T-helper 2 cell treated with Interferon-gamma antibody and Interleukin-4, amounts not matched to agents 100 ng/mL and 5 ng/mL, for 36 hours (primary cell): ENCODE measurements around the gene CHRNA4. TPM values are rescaled to one million over a fixed set of nuclear protein-coding genes. Genes with fewer than 3 reads are reported as not detected.

ENCODE experiments used
- intact Hi-C: fragments of 100-400 bp; cut with micrococcal nuclease; formaldehyde crosslinking; loops from one replicate; pipeline ENCODE4 v1.15.1; 2023
- total RNA-seq: library from RNA; stranded (reverse); gene quantifications from 2 replicates; pipeline ENCODE4 v1.2.3, GENCODE V29; 2022

The CHRNA4 gene
- total RNA-seq, 1 donor from 2014 or later = not detected

- intact Hi-C loops = no loop called here
Observed at GRCh38 chr20:63321148-63321831, 39.9 kb downstream of the CHRNA4 start.

- intact Hi-C loops = no loop called here
Observed at GRCh38 chr20:63320616-63321147, 40.5 kb downstream of the CHRNA4 start.

- intact Hi-C loops = no loop called here
Observed at GRCh38 chr20:63320041-63320511, 41.1 kb downstream of the CHRNA4 start.

DNA sequence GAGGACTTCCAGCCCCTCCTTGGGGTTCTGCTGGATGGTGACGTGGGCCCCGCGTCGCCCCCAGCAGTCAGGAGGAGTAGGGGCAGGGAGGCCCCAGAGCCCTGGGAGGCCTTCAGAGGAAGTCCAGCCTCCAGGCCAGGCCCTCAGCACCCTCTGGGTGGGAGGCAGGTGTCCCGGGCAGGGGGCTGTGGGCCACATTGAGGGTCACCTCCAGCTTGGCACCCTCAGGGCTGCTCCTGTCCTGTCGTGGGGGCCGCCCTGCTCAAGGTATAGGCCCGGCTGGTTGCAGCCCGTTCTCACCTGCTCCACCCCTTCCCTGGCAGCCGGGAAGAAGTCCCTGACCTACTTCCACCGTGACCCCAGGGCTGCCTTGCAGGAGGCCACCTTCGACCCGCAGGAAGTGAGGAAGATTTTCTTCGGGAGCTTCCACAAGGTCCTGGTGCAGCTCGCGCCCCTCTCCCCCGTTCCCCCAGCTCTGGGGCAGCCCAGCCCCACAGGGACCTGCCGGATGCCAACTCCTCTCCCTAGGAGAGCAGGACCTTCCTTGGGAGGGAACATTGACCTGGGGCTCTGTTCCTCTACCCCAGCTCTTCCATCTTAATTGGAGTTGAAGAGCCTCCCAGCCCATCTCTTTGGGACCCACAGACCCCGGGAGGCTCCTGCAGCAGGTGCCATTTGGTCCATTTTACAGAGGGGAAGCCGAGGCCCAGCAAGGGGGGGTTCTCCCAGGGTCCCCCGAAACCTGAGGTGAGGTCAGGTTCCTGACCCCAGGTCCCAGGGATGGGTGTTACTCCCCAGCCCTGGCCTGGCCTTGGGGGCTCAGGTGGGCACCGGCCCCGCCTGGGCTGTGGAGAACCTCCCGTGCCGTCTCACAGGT lies 41.7 kb downstream of the CHRNA4 start:
- intact Hi-C loops = no loop called here

DNA sequence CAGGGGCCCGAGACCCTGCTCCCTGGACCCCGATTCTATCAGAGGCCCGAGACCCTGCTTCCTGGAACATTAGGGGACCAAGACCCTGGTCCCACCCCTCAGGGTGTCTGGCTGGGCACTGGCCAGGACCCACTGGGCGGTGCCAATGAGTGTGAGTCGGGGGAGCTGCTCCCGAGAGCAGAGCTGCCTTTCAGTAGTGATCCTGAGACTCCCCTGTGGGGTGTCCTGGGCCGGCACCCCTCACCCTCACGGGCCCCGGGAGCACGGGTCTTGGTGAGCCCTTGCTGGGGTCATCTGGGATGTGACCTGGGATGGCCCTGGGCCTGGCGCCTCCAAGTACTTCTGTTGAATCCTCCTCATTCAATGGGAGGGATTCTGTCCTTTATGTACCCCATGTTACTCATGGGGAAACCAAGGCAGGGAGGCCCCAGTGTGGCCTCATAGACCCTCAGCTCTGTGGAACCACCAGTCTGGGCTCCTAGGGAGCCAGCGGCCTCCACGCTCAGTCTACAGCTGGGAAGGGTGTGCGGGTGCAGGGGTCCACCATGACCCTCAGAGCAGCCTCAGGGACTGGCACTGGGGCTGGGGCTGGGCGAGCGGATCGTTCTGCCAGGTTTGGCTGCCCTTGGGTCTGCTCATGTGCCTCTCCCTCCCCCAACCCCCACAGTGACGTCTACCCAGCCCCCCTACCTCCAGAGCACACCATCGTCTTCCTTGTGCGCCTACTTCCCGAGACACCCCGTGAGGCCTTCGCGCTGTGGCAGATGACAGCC lies 42.6 kb downstream of the CHRNA4 start:
- intact Hi-C loops = no loop called here

- intact Hi-C loops = no loop called here
Observed at GRCh38 chr20:63317601-63318291, 43.4 kb downstream of the CHRNA4 start.

GRCh38 chr20:63317061-63317460 lies 44.1 kb downstream of the CHRNA4 start:
- intact Hi-C loops = no loop called here

- intact Hi-C loops = no loop called here
Observed at GRCh38 chr20:63316502-63316921, 44.6 kb downstream of the CHRNA4 start.

DNA sequence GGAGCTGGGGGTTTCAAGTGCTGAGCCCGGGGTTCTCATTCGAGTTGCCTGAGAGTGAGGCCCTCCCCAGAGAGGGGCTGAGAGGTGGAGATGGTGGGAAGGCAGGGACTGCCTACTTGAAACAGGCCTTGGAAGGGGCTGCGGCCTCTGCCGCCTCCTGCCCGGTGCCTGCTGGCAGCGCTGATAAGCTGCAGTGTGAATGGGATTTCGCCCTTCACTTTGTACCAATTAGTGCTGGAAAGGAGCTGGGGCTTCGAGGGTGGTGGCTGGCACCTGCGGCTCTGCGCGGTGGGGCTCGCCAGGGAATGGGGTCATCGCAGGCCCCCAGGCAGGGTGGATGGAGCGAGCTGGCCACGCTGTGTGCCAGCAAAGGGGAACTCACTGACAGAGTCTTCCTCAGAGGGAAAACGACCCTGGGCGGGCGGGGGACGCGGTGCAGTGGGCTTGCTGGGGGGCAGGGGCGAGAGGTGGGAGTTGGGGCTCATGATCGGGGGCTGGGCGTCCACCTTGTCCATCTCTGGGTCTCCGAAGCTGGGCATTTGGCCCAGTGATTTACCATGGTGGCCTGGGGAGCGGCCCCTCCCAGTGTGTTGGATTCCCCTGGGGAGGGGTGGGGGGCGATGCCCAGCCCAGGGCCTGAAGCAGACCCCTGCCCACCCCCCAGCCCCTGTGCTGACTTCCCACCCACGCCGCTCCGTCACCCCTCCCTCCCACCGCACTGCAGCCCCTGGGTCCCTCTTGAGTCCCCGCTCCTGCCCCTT lies 45.2 kb downstream of the CHRNA4 start:
- intact Hi-C loops = no loop called here

DNA sequence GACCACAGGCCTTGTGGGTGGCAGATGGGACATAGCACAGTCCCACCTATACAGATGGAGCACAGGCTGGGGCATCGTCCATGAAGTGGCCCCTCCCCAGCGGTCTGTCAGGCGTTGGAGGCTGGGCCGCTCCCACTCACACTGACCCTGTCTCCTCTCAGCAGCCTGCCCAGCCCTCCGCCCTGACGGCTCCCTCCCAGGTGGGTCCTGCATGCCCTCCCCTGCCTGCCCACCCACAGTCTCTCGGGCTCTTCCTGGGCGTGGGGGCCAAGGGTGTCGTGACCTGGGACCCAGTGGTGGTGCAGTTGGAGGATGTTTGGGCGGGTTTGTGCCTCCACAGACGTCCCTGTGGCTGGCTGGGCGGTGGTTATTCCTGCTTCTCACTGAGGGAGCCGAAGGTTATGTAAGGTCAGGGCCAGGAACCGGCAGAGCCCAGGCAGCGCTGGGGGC lies 45.9 kb downstream of the CHRNA4 start:
- intact Hi-C loops = no loop called here

DNA sequence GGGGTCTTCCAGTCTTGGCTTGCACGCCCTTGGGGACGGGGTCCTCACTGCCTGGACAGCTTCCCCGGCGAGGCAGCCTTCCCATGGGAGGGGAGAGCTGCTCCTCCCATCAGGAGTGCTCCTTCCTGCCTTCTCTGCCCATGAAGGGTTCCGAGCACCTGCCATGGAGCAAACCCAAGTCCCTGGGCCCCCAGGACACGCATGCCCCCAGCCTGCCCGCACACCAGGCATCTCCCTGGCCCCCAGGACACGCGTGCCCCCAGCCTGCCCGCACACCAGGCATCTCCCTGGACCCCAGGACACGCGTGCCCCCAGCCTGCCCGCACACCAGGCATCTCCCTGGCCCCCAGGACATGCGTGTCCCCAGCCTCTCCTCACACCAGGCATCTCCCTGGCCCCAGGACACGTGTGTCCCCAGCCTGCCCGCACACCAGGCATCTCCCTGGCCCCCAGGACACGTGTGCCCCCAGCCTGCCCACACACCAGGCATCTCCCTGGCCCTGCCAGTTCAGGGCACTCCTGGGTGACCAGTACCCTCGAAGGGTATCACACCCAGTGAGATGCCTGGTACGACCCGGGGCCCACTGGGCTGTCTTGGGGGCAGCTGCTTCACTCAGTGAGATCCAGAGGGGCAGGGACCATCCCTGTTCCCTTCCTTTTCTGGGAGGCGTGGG lies 46.4 kb downstream of the CHRNA4 start:
- intact Hi-C loops = no loop called here

GRCh38 chr20:63314015-63314471 lies 47.1 kb downstream of the CHRNA4 start:
- intact Hi-C loops = no loop called here

DNA sequence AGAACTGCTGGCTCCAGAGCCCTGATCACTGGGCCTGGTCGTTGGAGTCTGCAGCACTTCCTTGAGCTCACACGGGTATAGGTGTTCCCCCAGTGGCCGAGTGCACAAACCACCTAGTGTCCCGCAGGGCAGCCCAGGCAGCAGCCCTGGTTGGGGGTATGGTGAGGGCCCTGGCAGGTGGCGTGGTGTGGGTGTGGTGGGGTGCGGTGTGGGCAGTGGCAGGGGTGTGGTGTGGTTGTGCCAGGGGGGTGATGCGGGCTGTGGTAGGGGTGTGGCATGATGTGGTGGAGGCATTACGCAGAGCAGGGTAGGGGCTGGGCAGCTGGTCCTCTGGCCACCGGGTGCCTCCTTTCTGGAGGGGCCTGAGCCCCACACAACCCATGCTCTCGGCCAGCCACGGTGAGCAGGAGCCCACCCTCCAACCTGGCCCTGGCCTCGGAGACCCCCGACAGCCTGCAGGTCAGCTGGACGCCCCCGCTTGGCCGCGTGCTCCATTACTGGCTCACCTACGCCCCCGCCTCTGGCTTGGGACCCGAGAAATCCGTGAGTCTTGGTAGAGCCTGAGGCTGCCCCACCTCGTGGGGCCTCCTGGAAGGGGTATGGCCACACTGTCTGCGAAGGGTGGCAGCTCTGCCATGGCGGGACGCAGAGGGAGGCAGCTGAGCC lies 47.7 kb downstream of the CHRNA4 start:
- intact Hi-C loops = no loop called here

DNA sequence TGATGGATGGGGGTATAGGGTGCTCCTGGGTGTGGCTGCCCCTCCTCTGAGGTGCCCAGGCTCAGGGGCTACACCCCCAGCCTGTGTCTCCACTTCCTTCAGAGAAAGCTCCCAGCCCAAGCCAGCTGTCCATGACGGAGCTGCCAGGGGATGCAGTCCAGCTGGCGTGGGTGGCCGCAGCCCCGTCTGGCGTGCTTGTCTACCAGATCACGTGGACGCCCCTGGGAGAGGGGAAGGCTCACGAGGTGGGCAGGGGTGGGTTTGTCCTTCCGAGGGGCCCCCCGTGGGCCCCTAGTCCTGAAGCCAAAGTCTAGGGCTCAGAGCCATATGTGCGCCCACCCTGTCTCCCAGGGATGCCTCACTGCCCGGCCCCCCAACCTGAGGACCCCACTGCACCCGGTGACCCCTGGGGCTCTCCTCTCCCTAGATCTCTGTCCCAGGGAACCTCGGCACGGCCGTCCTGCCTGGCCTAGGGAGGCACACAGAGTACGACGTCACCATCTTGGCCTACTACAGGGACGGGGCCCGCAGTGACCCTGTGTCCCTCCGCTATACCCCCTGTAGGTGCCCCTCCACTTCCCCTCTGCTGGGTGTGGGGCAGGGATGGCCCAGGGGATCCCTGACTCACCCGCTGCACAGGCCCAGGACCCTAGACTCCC lies 48.3 kb downstream of the CHRNA4 start:
- intact Hi-C loops = no loop called here

DNA sequence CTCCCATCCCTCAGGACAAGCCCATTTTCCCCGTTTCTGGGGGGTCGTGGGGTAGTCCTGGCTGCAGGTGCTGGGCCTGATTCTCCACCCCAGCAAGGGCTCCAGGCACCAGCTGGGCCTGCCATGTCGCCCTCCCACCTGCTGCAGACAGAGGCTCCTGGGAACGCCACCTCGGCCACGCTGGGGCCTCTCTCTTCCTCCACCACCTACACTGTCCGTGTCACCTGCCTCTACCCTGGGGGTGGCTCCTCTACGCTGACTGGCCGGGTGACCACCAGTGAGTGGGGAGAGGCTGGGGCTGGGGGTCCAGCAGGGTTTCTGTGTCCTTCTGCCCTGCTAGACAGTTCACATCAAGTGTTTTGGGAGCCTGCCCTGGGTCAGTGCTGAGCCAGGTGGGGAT lies 48.9 kb downstream of the CHRNA4 start:
- intact Hi-C loops = no loop called here

GRCh38 chr20:63311833-63312243 lies 49.3 kb downstream of the CHRNA4 start:
- intact Hi-C loops = no loop called here

DNA sequence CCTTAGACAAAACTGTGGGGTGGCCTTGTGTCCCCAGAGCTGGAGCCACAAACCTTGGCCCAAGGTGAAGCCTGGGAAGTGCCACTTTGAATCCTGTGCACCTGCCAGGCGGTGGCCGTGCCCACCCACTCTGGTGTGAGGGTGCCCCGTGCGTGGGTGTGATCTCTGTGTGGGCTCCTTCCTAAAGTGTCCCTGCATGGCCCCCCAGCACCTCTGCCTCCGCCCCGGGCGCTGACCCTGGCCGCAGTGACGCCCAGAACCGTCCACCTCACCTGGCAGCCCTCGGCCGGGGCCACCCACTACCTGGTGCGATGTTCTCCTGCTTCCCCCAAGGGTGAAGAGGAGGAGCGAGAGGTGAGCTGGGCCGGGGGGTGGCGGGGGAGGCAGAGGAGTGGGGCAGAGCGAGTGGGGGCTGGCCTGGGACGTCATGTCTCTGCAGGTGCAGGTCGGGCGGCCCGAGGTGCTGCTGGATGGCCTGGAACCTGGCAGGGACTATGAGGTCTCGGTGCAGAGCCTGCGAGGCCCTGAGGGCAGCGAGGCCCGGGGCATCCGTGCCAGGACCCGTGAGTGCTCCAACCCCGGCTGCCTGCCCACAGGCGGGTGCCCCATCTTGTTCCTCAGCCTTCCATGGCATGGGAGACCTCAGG lies 49.8 kb downstream of the CHRNA4 start:
- intact Hi-C loops = no loop called here
